C4-2B (cell line): Measurements from ENCODE around the gene MYBPHL.

Experiments used
- CTCF ChIP-seq: fragments of 450-650 bp; conservative IDR thresholded peaks from 2 replicates; pipeline ENCODE4 v1.5.1; 2017; ENCODE audit warnings: mild to moderate bottlenecking
- ZFX ChIP-seq: fragments of 450-650 bp; IDR thresholded peaks from 2 replicates; pipeline ENCODE4 v1.6.1; 2017

DNA sequence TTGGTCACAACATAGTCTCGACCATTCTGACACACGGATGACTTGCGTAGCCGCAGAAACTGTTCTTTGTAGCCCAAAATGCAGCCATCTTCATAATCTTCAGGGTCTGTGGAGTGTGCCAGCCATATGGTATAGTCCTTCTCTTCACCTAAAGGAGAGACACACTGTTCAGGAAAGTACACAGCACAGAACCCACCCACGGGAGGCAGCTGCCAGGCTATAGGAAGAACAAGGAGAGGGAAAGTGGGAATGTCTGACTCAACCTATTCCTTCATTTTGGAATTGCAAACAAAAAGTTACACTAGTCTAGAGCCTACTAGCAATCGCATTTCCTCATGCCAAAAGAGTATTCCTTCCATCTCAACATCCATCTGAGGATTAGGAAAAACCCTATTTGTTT is 16.2 kb upstream of the MYBPHL start:
- TF ChIP-seq CTCF: no peak
- TF ChIP-seq ZFX: no peak
